MM.1S (cell line): ENCODE data around the gene WNK2.

ENCODE experiments used
- DNase-seq: peaks from one replicate; pipeline ENCODE4 v3.0.0-alpha.2; 2015
- H2AFZ ChIP-seq: fragments of 300-600 bp; sonication (generic); 2 replicates; pipeline ENCODE4 v1.6.0; 2016; ENCODE audit warnings: antibody characterized with exemption, low read length
- H3F3A ChIP-seq: fragments of 300-600 bp; sonication (generic); 2 replicates; pipeline ENCODE4 v1.6.1; 2016; ENCODE audit warnings: mild to moderate bottlenecking, antibody characterized with exemption, low read length, moderate library complexity, mixed read lengths; ENCODE audit not compliant: insufficient read depth
- H3K27ac ChIP-seq: fragments of 300-600 bp; sonication (generic); 2 replicates; pipeline ENCODE4 v1.5.1; 2016; ENCODE audit warnings: mild to moderate bottlenecking, low read length
- H3K27me3 ChIP-seq: fragments of 300-600 bp; sonication (generic); replicated peaks from 2 replicates; pipeline ENCODE4 v1.6.0; 2016; ENCODE audit warnings: low read length; ENCODE audit not compliant: insufficient read depth
- H3K36me3 ChIP-seq: fragments of 300-600 bp; sonication (generic); replicated peaks from 2 replicates; pipeline ENCODE4 v1.6.1; 2016; ENCODE audit warnings: mild to moderate bottlenecking, low read length, mixed read lengths; ENCODE audit not compliant: insufficient read depth
- H3K4me1 ChIP-seq: fragments of 300-600 bp; sonication (generic); 2 replicates; pipeline ENCODE4 v1.6.1; 2016; ENCODE audit warnings: low read length, mixed read lengths
- H3K4me2 ChIP-seq: fragments of 300-600 bp; sonication (generic); 2 replicates; pipeline ENCODE4 v1.6.0; 2016; ENCODE audit warnings: low read depth, low read length
- H3K4me3 ChIP-seq: fragments of 300-600 bp; sonication (generic); 2 replicates; pipeline ENCODE4 v1.5.1; 2016; ENCODE audit warnings: low read length, mixed read lengths
- H3K79me2 ChIP-seq: fragments of 300-600 bp; sonication (generic); 2 replicates; pipeline ENCODE4 v1.6.1; 2016; ENCODE audit warnings: mixed run types, low read length, mixed read lengths
- H3K9ac ChIP-seq: fragments of 300-600 bp; sonication (generic); 2 replicates; pipeline ENCODE4 v1.6.1; 2016; ENCODE audit warnings: low read length, mixed read lengths
- H3K9me2 ChIP-seq: fragments of 300-600 bp; sonication (generic); replicated peaks from 2 replicates; pipeline ENCODE4 v1.6.1; 2016; ENCODE audit warnings: mild to moderate bottlenecking, low read length, mixed read lengths; ENCODE audit not compliant: insufficient read depth
- H3K9me3 ChIP-seq: fragments of 300-600 bp; sonication (generic); replicated peaks from 2 replicates; pipeline ENCODE4 v1.6.1; 2016; ENCODE audit warnings: mild to moderate bottlenecking, low read length, mixed read lengths; ENCODE audit not compliant: insufficient read depth
- H4K20me1 ChIP-seq: fragments of 300-600 bp; sonication (generic); 2 replicates; pipeline ENCODE4 v1.6.1; 2016; ENCODE audit warnings: mild to moderate bottlenecking, low read length, moderate library complexity, mixed read lengths; ENCODE audit not compliant: insufficient read depth
- CTCF ChIP-seq: fragments of 300-600 bp; sonication (generic); IDR thresholded peaks from 2 replicates; pipeline ENCODE4 v1.5.1; 2016; ENCODE audit warnings: antibody characterized with exemption, low read length, mixed read lengths
- EZH2 ChIP-seq: fragments of 300-600 bp; sonication (generic); optimal IDR thresholded peaks from 2 replicates; pipeline ENCODE3; 2017; ENCODE audit warnings: low read depth, mild to moderate bottlenecking, antibody characterized with exemption, low read length, mixed read lengths
- EZH2phosphoT487 ChIP-seq: fragments of 300-600 bp; sonication (generic); IDR thresholded peaks from 2 replicates; pipeline ENCODE4 v1.6.1; 2018; ENCODE audit warnings: antibody characterized with exemption, low read length

WNK2 gene

GRCh38 chr9:93326056-93326455, 142.1 kb downstream of the WNK2 start:
- no peaks in the 10 kb centered on the region for H3K9me2 ChIP-seq
- DNase-seq = no peak
- no peaks in the 10 kb centered on the region for H3K4me1 ChIP-seq
- no peaks in the 10 kb centered on the region for H4K20me1 ChIP-seq
- no peaks in the 10 kb centered on the region for H3K79me2 ChIP-seq
- H3K9ac ChIP-seq = no peak overlapping the region
- no peak overlapping the region for H2AFZ ChIP-seq
- no peaks in the 10 kb centered on the region for H3K36me3 ChIP-seq
- no peak overlapping the region for H3K27ac ChIP-seq
- no peaks in the 10 kb centered on the region for H3F3A ChIP-seq
- no peaks in the 10 kb centered on the region for H3K9me3 ChIP-seq
- no peaks in the 10 kb centered on the region for H3K27me3 ChIP-seq
- H3K4me2 ChIP-seq = no peak overlapping the region
- H3K4me3 ChIP-seq = no peak overlapping the region
- TF ChIP-seq EZH2phosphoT487 (no peak), CTCF (no peak), EZH2 (no peak)

GRCh38 chr9:93326654-93327053, 142.7 kb downstream of the WNK2 start:
- H3K4me1 ChIP-seq = no peaks in the 10 kb centered on the region

GRCh38 chr9:93329629-93330280, 145.8 kb downstream of the WNK2 start:
- no peaks in the 10 kb centered on the region for H3K9me3 ChIP-seq
- H3K4me3 ChIP-seq = no peak overlapping the region
- no peak overlapping the region for H3K4me2 ChIP-seq

More at GRCh38 chr9:93326654-93327053, 142.7 kb downstream of the WNK2 start:
- Histone ChIP-seq H3K36me3 (no peaks in the 10 kb centered on the region), H3K79me2 (no peaks in the 10 kb centered on the region), H3K4me2 (no peak overlapping the region), H3K9me3 (no peaks in the 10 kb centered on the region), H3F3A (no peaks in the 10 kb centered on the region), H2AFZ (no peak overlapping the region), H4K20me1 (no peaks in the 10 kb centered on the region), H3K9me2 (no peaks in the 10 kb centered on the region), H3K27ac (no peak overlapping the region), H3K27me3 (no peaks in the 10 kb centered on the region), H3K9ac (no peak overlapping the region), H3K4me3 (no peak overlapping the region)
- no peak for DNase-seq
- TF ChIP-seq EZH2 (no peak), EZH2phosphoT487 (no peak), CTCF (no peak)

More at GRCh38 chr9:93329629-93330280, 145.8 kb downstream of the WNK2 start:
- no peaks in the 10 kb centered on the region for H4K20me1 ChIP-seq
- H3K9ac ChIP-seq = no peak overlapping the region
- H3K79me2 ChIP-seq = no peaks in the 10 kb centered on the region
- DNase-seq = no peak
- H3F3A ChIP-seq = no peaks in the 10 kb centered on the region
- H3K36me3 ChIP-seq = no peaks in the 10 kb centered on the region
- no peak overlapping the region for H2AFZ ChIP-seq
- no peaks in the 10 kb centered on the region for H3K9me2 ChIP-seq
- no peaks in the 10 kb centered on the region for H3K27me3 ChIP-seq
- no peaks in the 10 kb centered on the region for H3K4me1 ChIP-seq
- TF ChIP-seq EZH2phosphoT487 = no peak
- TF ChIP-seq EZH2 = no peak
- TF ChIP-seq CTCF = no peak
- no peak overlapping the region for H3K27ac ChIP-seq
